AG04450 (cell line): ENCODE measurements around the gene AK5. TPM values are rescaled to one million over a fixed set of nuclear protein-coding genes. Genes with fewer than 3 reads are reported as not detected.

Experiments used
- CTCF ChIA-PET: fragments of 300-600, 350-600 bp; formaldehyde crosslinking; extraction: SDS; loops from one replicate; lab custom pipeline; 2022; ENCODE audit warnings: antibody characterized with exemption, inconsistent platforms; lab: Charles Lee
- POLR2A ChIA-PET: fragments of 350-600 bp; formaldehyde crosslinking; extraction: SDS; loops from one replicate; lab custom pipeline; 2021; ENCODE audit warnings: antibody characterized with exemption, inconsistent platforms; lab: Yijun Ruan, JAX
- DNase-seq: peaks from one replicate; pipeline ENCODE4 v3.0.0-alpha.2; 2011; ENCODE audit warnings: low read depth, low spot score
- H3K27ac ChIP-seq: one replicate; pipeline ENCODE4 v1.5.1; 2012; ENCODE audit warnings: low read depth, low read length, control low read depth
- H3K27me3 ChIP-seq: one replicate; pipeline ENCODE4 v1.6.0; 2012; ENCODE audit warnings: low read length; ENCODE audit not compliant: control insufficient read depth, insufficient read depth
- H3K4me3 ChIP-seq: 2 replicates; pipeline ENCODE4 v1.5.1; 2011; ENCODE audit warnings: mild to moderate bottlenecking, low read depth, low read length, control low read depth
- H3K9me3 ChIP-seq: 2 replicates; pipeline ENCODE4 v1.5.1; 2012; ENCODE audit warnings: low read length; ENCODE audit not compliant: control insufficient read depth, insufficient read depth
- CTCF ChIP-seq: IDR thresholded peaks from 2 replicates; pipeline ENCODE4 v1.5.1; 2011; ENCODE audit warnings: low read depth, low read length, control low read depth, inconsistent platforms
- polyA plus RNA-seq: library from polyadenylated mRNA; depleted of rRNA; stranded (reverse); fragments of >200 nt; gene quantifications from 2 replicates; pipeline ENCODE4 v1.2.3, GENCODE V29; 2011

AK5 gene
- polyA plus RNA-seq, 1 experiment: 45.1 TPM

DNA sequence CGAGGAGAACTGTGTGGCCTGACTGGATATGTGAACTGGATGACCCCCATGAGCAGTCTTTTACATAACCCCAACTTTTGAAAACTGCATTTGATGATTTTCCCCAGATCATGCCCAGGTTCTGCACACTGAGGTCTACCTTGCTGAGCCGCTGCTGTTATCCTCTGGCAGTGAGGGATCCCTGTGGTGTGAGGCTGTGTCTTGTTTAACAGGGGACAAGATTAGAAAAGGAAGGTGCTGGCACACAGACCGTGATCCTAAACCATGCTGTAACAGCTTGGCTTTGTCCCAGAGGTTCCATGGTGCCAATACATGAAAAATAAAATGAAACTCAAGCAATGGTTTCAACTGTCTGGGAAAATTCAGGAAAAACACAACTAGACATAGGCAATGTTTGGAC lies 266.5 kb downstream of the AK5 start:
- Histone ChIP-seq H3K27ac (no peak overlapping the region), H3K4me3 (no peak overlapping the region), H3K27me3 (no peaks in the 10 kb centered on the region), H3K9me3 (no peaks in the 10 kb centered on the region)
- no peak for DNase-seq
- POLR2A ChIA-PET: no interaction called here
- CTCF ChIA-PET: interaction anchor here (0.6 to 1.0 kb wide), 3 partner anchors 9 to 135 kb away, joined by 3 to 6 read pairs (median 5); no protein-coding TSS in a partner anchor
- no peak for TF ChIP-seq CTCF

DNA sequence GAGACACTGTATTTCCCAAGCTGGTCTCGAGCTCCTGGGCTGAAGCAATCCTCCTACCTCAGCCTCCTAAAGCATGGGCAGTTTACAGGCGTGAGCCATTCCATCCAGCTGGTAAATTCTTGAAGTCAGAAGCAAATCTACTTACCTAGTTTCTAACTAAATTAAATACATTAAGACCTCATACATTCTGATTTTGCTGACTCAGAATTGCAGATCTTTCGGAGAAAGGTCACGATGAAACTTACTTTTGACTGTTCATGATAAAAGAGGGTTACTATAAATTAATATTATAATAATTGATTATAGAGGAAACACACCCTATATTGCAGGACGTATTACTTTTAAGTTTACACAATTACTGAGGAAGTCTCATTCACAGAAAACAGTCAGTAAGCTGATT lies 268.3 kb downstream of the AK5 start:
- Histone ChIP-seq H3K27ac (no peak overlapping the region), H3K4me3 (no peak overlapping the region), H3K9me3 (no peaks in the 10 kb centered on the region), H3K27me3 (no peaks in the 10 kb centered on the region)
- no peak for DNase-seq
- ChIA-PET POLR2A (no interaction called here), CTCF (interaction anchor here (1.2 to 1.3 kb wide), 2 partner anchors 17 to 134 kb away, joined by 3 to 5 read pairs; no protein-coding TSS in a partner anchor)
- TF ChIP-seq CTCF: no peak

DNA sequence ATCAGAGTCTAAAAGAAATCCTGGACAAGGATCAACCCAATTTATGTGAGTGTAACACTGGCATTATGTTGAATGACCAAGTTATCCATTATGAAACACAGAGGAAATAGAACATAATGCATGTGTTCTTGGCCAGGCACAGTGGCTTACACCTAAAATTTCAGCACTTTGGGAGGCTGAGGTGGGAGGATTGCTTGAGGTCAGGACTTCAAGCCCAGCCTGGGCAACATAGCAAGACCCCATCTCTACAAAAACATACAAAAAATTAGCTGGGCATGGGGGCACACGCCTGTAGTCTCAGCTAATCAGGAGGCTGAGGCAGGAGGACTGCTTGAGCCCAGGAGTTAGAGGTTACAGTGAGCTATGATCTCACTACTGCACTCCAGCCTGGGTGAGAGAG lies 270.8 kb downstream of the AK5 start:
- Histone ChIP-seq H3K9me3 (no peaks in the 10 kb centered on the region), H3K4me3 (no peak overlapping the region), H3K27ac (no peak overlapping the region), H3K27me3 (no peaks in the 10 kb centered on the region)
- no peak for DNase-seq
- no peak for TF ChIP-seq CTCF
- POLR2A ChIA-PET: no interaction called here
- CTCF ChIA-PET: no interaction called here

- TF ChIP-seq CTCF: no peak
- POLR2A ChIA-PET: no interaction called here
- Histone ChIP-seq H3K27ac (no peak overlapping the region), H3K9me3 (no peaks in the 10 kb centered on the region), H3K4me3 (no peak overlapping the region), H3K27me3 (no peaks in the 10 kb centered on the region)
- no peak for DNase-seq
- CTCF ChIA-PET: no interaction called here
These were observed 271.9 kb downstream of the AK5 start for GRCh38 chr1:77553568-77554291.

GRCh38 chr1:77556045-77556444 lies 274.2 kb downstream of the AK5 start:
- no peak overlapping the region for H3K27ac ChIP-seq
- no peak overlapping the region for H3K4me3 ChIP-seq
- H3K9me3 ChIP-seq: no peaks in the 10 kb centered on the region
- H3K27me3 ChIP-seq: no peaks in the 10 kb centered on the region
- CTCF ChIA-PET: interaction anchor here (0.8 to 1.2 kb wide), 3 partner anchors 14 to 412 kb away, joined by 3 read pairs; no protein-coding TSS in a partner anchor
- DNase-seq: no peak
- POLR2A ChIA-PET: interaction anchor here (0.5 to 1.3 kb wide), 3 partner anchors 17 to 144 kb away, joined by 3 to 5 read pairs (median 4); no protein-coding TSS in a partner anchor
- TF ChIP-seq CTCF: no peak
